Measurements from ENCODE around the gene PPFIBP1. TPM values are rescaled to one million over a fixed set of nuclear protein-coding genes. Genes with fewer than 3 reads are reported as not detected.
A peak's percentile ranks its signal among the peaks of the same experiment; 100 is the strongest.

Gene PPFIBP1
- polyA plus RNA-seq, 2 of the 4 experiments (the other 2 are of a cell fraction): 24.8 to 89.0 TPM

DNA sequence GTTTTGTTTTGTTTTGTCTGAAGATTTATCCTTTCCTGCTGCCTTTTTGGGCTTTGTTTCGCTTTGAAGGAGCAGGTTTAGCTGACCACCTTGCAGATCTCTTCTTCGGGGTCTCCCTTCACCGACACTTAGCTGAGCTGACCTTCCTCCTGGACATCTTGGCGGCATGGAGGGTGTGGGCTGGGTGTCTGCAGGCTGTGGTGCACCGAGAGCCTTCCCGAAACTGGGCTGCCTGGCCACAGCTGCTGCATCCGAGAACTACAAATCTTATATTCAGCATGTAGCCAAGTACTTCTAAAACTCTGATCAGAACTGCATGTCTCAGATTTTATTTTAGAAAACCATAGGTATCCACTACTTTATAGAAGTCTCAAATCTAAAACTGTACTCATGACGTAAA is 84.9 kb downstream of the PPFIBP1 start:
- no peak for ATAC-seq
- Histone ChIP-seq H3K4me1 (peaks cover 47% of the 10 kb centered on the region), H3K9me3 (peaks cover 8% of the 10 kb centered on the region; the same call in 1 of the 3 replicates), H3K27ac (no peak overlapping the region), H3K4me3 (no peak overlapping the region), H3K4me2 (no peak overlapping the region)
- TF ChIP-seq EHF (CRISPR knock-in tag; IDR thresholded peaks at IDR 0.05): no peak
- no peak for TF ChIP-seq MYC (IDR thresholded peaks at IDR 0.05; ENCODE audit: borderline replicate concordance, low read length)
- TF ChIP-seq FOXS1 (CRISPR knock-in tag; IDR thresholded peaks at IDR 0.05): no peak
- TF ChIP-seq SMC3 (IDR thresholded peaks at IDR 0.05): no peak
- TF ChIP-seq MAZ (IDR thresholded peaks at IDR 0.05; ENCODE audit: borderline replicate concordance, low read depth, low read length): no peak
- TF ChIP-seq, protein P1, sequence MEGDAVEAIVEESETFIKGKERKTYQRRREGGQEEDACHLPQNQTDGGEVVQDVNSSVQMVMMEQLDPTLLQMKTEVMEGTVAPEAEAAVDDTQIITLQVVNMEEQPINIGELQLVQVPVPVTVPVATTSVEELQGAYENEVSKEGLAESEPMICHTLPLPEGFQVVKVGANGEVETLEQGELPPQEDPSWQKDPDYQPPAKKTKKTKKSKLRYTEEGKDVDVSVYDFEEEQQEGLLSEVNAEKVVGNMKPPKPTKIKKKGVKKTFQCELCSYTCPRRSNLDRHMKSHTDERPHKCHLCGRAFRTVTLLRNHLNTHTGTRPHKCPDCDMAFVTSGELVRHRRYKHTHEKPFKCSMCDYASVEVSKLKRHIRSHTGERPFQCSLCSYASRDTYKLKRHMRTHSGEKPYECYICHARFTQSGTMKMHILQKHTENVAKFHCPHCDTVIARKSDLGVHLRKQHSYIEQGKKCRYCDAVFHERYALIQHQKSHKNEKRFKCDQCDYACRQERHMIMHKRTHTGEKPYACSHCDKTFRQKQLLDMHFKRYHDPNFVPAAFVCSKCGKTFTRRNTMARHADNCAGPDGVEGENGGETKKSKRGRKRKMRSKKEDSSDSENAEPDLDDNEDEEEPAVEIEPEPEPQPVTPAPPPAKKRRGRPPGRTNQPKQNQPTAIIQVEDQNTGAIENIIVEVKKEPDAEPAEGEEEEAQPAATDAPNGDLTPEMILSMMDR (IDR thresholded peaks at IDR 0.05): no peak
- no peak for TF ChIP-seq RFX5 (IDR thresholded peaks at IDR 0.05)
- no peak for TF ChIP-seq GATA3 (IDR thresholded peaks at IDR 0.05; ENCODE audit: borderline replicate concordance)
- TF ChIP-seq, protein P2, sequence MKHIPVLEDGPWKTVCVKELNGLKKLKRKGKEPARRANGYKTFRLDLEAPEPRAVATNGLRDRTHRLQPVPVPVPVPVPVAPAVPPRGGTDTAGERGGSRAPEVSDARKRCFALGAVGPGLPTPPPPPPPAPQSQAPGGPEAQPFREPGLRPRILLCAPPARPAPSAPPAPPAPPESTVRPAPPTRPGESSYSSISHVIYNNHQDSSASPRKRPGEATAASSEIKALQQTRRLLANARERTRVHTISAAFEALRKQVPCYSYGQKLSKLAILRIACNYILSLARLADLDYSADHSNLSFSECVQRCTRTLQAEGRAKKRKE (CRISPR knock-in tag; IDR thresholded peaks at IDR 0.05; ENCODE audit: low read depth): no peak
- no peak for TF ChIP-seq JUN (IDR thresholded peaks at IDR 0.05)
- no peak for TF ChIP-seq ZFP36 (IDR thresholded peaks at IDR 0.05; ENCODE audit: borderline replicate concordance, partially characterized antibody)
- no peak for FAIRE-seq
- ChIA-PET CTCF (no interaction called here), POLR2A (no interaction called here)
- WGBS (ENCODE audit: missing lambda C conversion rate): 95% methylated on average over 8 of the region's 8 CpGs
- DNase-seq (ENCODE audit: low read depth in 1 of 2, low spot score in 1 of 2): no peak

DNA sequence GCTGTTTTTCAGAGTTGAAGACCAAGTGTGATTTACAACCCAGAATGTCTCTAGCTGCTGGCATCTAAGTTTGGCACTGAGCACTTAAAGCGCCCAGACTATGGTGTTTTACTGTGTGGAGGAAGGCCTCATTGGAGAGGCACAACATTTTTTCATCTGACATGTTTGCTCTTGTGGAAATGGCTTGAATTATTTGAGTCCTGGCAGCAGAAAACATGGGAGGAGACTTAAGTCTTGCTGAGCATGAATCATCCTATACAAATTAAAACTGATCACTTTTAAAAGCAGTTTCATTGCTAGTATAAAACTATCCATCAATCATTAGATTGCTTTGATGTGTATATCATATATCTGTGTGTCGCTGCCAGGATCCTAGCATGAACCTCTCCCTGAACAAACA is 86.4 kb downstream of the PPFIBP1 start:
- DNase-seq (ENCODE audit: low read depth in 1 of 2, low spot score in 1 of 2) (peak in 1 of 2 experiments; percentile 40), FAIRE-seq (peak; percentile 86), ATAC-seq (peak in 1 of 2 experiments; percentile 57; a peak in 3 of 6 replicates)
- CTCF ChIA-PET: no interaction called here
- POLR2A ChIA-PET: interaction anchor here (1.1 kb wide), 1 partner anchor 86 kb away, joined by 3 read pairs; the partner anchor contains the start of gene PPFIBP1
- peak overlapping the region; percentile 61 for H3K4me2 ChIP-seq
- peaks cover 54% of the 10 kb centered on the region for H3K4me1 ChIP-seq
- WGBS (ENCODE audit: missing lambda C conversion rate): 13% methylated on average over 2 of the region's 2 CpGs
- no peak for TF ChIP-seq EHF (CRISPR knock-in tag; IDR thresholded peaks at IDR 0.05)
- TF ChIP-seq, protein P3, sequence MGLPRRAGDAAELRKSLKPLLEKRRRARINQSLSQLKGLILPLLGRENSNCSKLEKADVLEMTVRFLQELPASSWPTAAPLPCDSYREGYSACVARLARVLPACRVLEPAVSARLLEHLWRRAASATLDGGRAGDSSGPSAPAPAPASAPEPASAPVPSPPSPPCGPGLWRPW (IDR thresholded peaks at IDR 0.05): no peak
- no peak for TF ChIP-seq FOSL2 (IDR thresholded peaks at IDR 0.05)
- no peak for TF ChIP-seq FOSL2 (CRISPR knock-in tag; IDR thresholded peaks at IDR 0.05)
- TF ChIP-seq KDM1A (IDR thresholded peaks at IDR 0.05; ENCODE audit: low read depth): no peak
- TF ChIP-seq, protein P4, sequence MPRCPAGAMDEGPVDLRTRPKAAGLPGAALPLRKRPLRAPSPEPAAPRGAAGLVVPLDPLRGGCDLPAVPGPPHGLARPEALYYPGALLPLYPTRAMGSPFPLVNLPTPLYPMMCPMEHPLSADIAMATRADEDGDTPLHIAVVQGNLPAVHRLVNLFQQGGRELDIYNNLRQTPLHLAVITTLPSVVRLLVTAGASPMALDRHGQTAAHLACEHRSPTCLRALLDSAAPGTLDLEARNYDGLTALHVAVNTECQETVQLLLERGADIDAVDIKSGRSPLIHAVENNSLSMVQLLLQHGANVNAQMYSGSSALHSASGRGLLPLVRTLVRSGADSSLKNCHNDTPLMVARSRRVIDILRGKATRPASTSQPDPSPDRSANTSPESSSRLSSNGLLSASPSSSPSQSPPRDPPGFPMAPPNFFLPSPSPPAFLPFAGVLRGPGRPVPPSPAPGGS (IDR thresholded peaks at IDR 0.05): no peak
- no peak for TF ChIP-seq CBX8 (IDR thresholded peaks at IDR 0.05)
- no peak for TF ChIP-seq ESRRA (IDR thresholded peaks at IDR 0.05; ENCODE audit: borderline replicate concordance, low read length)
- TF ChIP-seq MYC (IDR thresholded peaks at IDR 0.05; ENCODE audit: borderline replicate concordance, low read length): no peak
- TF ChIP-seq, protein P2 (CRISPR knock-in tag; IDR thresholded peaks at IDR 0.05; ENCODE audit: low read depth): no peak
- no peak for TF ChIP-seq FOXS1 (CRISPR knock-in tag; IDR thresholded peaks at IDR 0.05)
- TF ChIP-seq NR3C1 (IDR thresholded peaks at IDR 0.05): no peak
- TF ChIP-seq CHD2 (IDR thresholded peaks at IDR 0.05; ENCODE audit: low read length, partially characterized antibody): no peak
- no peak for TF ChIP-seq JUN (IDR thresholded peaks at IDR 0.05)
- H3K27ac ChIP-seq: peak overlapping the region in 1 of 2 experiments; percentile 59; a peak in 4 of 6 replicates
- H3K9me3 ChIP-seq: no peaks in the 10 kb centered on the region
- no peak overlapping the region for H3K4me3 ChIP-seq

Data from A549 (cell line).